Inflammatory macrophage treated with lipopolysaccharide for 4 hours (primary cell): ENCODE data around the gene PCDHA13.
"Not testable (repeated sequence)": the region's sequence is repeated elsewhere in the genome, so short reads cannot be mapped to it uniquely, and the experiment has no call there.

ENCODE experiments used
- DNase-seq: peaks from one replicate; pipeline ENCODE4 v3.0.0-alpha.2; 2020

The PCDHA13 gene

DNA sequence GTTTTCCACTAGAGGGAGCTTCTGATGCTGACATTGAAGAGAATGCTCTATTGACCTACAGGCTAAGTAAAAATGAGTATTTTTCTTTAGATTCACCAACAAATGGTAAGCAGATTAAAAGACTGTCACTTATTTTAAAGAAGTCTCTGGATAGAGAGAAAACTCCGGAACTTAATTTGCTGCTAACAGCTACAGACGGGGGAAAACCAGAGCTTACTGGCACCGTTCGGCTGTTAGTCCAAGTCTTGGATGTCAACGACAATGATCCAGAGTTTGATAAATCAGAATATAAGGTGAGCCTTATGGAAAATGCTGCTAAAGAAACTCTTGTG lies 12.4 kb upstream of the PCDHA13 start:
- DNase-seq: no peak

DNA sequence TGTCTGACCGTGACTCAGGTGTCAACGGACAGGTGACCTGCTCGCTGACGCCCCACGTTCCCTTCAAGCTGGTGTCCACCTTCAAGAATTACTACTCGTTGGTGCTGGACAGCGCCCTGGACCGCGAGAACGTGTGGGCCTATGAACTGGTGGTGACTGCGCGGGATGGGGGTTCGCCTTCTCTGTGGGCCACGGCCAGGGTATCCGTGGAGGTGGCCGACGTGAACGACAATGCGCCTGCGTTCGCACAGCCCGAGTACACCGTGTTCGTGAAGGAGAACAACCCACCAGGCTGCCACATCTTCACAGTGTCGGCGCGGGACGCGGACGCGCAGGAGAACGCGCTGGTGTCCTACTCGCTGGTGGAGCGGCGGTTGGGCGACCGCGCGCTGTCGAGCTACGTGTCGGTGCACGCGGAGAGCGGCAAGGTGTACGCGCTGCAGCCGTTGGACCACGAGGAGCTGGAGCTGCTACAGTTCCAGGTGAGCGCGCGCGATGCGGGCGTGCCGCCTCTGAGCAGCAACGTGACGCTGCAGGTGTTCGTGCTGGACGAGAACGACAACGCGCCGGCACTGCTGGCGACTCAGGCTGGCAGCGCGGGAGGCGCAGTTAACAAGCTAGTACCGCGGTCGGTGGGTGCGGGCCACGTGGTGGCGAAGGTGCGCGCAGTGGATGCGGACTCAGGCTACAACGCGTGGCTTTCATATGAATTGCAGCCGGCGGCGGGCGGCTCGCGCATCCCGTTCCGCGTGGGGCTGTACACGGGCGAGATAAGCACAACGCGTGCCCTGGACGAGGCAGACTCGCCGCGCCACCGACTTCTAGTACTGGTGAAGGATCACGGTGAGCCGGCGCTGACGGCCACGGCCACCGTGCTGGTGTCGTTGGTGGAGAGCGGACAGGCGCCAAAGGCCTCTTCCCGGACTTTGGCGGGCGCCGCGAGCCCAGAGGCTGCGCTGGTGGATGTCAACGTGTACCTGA lies 11.4 kb upstream of the PCDHA13 start:
- no peak for DNase-seq

DNA sequence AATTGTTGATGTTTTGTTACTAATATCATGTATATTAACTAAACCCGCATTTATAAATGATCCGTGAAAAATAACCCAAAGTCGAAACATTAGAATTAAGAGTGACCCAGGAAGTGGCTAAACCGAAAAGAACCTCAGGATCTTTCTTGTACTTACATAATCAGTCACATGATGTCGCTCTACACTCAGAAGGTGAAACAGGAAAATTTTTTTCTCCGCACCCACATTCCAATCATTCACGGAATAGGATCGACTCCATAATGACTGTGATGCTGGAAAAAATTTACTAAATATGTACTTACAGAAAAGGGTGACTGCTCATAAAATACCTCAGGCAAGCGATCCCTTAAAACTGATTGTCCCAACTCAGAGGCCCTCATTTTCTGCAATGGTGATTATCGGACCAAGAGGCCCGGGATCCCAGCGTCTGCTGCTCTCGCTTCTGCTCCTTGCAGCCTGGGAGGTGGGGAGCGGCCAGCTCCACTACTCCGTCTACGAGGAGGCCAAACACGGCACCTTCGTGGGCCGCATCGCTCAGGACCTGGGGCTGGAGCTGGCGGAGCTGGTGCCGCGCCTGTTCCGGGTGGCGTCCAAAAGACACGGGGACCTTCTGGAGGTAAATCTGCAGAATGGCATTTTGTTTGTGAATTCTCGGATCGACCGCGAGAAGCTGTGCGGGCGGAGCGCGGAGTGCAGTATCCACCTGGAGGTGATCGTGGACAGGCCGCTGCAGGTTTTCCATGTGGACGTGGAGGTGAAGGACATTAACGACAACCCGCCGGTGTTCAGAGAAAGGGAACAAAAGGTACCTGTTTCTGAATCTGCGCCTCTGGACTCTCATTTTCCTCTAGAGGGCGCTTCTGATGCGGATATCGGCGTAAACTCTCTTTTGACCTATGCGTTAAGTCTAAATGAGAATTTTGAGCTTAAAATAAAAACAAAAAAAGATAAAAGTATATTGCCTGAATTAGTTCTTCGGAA lies 6.5 kb upstream of the PCDHA13 start, which contains the start of gene PCDHA12:
Gene PCDHA12 (plus strand): TSS at position 224 of the 981 bp plus-strand sequence. CDS start 165 bp downstream, at position 389.
- DNase-seq: no peak

DNA sequence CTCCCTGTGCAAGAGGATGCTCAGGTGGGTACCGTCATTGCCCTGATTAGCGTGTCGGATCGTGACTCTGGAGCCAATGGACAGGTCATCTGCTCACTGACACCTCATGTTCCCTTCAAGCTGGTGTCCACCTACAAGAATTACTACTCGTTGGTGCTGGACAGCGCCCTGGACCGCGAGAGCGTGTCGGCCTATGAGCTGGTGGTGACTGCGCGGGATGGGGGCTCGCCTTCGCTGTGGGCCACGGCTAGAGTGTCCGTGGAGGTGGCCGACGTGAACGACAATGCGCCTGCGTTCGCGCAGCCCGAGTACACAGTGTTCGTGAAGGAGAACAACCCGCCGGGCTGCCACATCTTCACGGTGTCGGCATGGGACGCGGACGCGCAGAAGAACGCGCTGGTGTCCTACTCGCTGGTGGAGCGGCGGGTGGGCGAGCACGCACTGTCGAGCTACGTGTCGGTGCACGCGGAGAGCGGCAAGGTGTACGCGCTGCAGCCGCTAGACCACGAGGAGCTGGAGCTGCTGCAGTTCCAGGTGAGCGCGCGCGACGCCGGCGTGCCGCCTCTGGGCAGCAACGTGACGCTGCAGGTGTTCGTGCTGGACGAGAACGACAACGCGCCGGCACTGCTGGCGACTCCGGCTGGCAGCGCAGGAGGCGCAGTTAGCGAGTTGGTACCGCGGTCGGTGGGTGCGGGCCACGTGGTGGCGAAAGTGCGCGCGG lies 5.2 kb upstream of the PCDHA13 start:
- DNase-seq: not testable (repeated sequence)

DNA sequence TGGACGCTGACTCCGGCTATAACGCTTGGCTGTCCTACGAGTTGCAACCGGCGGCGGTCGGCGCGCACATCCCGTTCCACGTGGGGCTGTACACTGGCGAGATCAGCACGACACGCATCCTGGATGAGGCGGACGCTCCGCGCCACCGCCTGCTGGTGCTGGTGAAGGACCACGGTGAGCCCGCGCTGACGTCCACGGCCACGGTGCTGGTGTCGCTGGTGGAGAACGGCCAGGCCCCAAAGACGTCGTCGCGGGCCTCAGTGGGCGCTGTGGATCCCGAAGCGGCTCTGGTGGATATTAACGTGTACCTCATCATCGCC lies 4.7 kb upstream of the PCDHA13 start:
- no peak for DNase-seq

DNA sequence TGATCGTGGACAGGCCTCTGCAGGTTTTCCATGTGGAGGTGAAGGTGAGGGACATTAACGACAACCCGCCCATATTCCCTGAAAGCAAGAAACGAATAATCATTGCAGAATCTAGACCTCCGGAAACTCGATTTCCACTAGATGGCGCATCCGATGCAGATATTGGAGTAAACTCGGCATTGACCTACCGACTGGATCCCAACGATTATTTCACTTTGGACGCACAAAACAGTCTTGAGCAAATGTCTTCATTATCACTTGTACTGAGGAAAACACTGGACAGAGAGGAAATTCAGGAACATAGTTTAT lies 621 bp downstream of the PCDHA13 start:
- DNase-seq: no peak

DNA sequence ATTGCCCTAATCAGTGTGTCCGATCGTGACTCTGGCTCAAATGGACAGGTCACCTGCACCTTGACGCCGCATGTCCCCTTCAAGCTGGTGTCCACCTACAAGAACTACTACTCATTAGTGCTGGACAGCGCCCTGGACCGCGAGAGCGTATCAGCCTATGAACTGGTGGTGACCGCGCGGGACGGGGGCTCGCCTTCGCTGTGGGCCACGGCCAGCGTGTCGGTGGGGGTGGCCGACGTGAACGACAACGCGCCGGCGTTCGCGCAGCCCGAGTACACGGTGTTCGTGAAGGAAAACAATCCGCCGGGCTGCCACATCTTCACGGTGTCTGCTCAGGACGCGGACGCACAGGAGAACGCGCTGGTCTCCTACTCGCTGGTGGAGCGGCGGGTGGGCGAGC lies 1.4 kb downstream of the PCDHA13 start:
- no peak for DNase-seq

DNA sequence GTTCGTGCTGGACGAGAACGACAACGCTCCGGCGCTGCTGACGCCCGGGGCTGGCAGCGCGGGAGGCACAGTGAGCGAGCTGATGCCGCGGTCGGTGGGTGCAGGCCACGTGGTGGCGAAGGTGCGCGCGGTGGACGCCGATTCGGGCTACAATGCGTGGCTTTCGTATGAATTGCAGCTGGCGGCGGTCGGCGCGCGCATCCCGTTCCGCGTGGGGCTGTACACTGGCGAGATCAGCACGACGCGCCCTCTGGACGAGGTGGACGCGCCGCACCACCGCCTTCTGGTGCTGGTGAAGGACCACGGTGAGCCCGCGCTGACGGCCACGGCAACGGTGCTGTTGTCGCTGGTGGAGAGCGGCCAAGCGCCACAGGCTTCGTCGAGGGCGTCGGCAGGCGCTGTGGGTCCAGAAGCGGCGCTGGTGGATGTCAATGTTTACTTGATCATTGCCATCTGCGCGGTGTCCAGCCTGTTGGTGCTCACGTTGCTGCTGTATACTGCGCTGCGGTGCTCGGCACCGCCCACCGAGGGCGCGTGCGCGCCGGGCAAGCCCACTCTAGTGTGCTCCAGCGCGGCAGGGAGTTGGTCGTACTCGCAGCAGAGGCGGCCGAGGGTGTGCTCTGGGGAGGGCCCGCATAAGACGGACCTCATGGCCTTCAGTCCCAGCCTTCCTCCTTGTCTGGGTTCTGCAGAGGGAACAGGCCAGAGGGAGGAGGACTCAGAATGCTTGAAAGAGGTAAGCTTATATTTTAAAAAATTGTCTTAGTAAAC lies 2.2 kb downstream of the PCDHA13 start:
- no peak for DNase-seq

DNA sequence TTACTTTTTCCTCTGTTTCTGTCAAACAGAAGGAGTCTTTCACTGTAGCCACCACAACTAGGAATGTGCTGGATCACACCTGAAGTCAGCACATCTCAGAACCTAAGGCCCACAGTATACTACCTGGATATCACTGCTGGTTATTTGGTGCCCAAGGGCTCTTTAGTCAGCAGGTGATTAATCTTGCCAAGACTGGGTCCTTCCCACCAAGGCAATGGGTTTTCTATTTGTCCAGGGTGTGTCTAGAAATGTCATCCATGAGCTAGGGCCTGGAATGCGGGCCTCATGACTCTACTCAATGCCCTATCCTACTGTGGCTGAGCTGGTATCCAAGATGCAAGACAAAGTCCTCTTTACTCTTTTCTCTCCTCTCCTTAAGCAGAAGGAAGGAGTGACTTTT lies 34.4 kb downstream of the PCDHA13 start:
- no peak for DNase-seq

DNA sequence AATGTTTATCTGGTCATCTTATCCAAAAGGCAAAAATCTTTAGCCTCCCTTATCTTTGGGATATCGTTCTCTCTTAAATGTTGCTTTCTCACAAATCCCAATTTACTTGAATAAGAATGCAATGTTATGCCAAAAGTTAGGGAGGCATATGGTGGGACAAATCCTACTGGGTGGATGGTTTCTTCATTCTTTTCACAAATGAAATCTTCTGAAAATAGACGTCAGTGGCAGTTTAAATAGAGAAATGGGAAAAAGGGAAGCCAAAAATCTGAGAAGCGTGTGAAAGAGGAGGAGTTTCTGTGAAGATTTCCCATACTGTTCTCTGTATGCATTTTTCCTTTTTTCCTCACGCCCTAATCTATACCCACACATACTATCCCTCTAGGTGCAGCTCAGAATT lies 41.7 kb downstream of the PCDHA13 start:
- no peak for DNase-seq

DNA sequence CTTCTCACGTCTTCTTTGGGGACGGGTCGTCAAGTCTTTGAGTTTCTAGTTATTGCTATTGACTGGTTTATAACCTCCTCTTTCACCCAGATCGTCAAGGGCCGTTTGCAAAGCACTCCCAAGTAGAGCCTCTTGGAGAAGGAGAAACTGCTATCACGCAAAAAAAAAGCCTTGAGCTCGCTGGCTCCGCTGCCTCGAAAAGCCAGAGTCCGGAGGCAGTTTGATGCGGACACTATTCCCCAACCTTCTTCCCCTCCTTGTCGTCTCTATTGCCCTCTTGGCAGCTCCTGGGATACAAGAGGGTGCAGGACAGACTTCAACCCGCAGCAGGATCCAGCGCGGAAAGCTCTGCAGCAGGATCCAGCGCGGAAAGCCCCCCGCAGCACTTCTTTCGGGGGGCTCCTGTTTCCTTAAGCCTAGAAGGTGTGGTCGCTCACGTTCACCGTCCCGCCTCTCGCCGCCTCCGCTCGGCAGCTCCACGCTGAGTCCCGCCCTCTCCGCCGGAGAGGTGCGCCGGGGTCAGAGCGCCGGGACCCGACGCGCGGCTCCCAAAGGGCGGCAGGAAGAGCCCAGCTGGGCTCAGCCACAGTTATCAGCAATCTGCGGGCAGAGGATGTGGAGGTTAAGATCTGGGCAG lies 44.0 kb downstream of the PCDHA13 start, which contains the start of gene PCDHAC1:
Gene PCDHAC1 (plus strand): TSS at position 494 of the 637 bp plus-strand sequence. CDS start 594 bp downstream, outside the sequence.
- DNase-seq: no peak

DNA sequence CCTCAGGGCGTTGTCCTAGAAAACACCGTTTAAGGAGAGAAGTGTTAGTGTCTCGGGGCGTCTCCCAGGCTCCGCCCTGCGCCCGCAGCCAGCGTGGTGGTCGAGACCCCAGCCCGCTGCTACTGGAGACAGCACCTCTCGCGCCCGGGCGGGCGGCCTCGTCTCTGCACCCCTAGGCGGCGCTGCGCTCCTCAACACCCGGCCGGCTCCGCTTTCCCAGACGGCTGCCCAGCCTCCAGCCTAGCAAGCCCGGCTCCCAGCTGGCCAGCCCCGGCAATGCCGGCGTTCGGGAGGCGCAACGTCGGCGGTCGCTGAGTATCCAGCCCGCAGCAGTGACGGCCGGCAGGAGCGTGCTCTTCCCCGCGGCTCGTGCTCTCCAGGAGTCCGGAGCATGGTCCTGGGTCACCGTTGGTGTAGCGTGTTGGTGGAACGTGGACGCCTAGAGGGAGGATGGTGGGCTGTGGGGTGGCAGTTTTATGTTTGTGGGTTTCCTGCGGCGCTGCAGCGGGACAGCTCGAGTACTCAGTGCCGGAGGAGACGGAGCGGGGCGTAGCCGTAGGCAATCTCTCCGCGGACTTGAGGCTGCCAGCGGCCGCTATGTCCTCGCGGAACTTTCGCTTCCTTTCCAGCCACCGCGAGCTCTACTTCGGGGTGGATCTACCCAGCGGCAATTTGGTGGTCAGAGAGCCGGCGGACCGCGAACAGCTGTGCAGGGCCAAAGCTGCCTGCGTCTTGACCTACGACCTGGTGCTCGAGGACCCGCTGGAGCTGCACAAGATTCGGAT lies 44.7 kb downstream of the PCDHA13 start:
- DNase-seq: no peak

DNA sequence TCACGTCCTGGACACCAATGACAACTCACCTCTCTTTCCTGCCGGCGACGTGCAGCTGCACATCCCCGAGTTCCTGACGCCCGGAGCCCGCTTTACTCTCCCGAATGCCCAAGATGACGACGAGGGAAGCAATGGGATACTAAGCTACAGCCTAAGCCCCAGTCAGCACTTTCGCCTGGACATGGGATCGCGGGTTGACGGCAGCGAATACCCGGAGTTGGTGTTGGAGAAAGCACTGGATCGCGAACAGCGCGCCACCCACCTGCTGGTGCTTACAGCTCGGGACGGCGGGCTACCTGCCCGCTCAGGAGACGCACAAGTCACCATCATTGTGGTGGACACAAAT lies 45.3 kb downstream of the PCDHA13 start:
- no peak for DNase-seq
